Measurements from ENCODE around the gene CLMN.

- TF ChIP-seq MXI1 (IDR thresholded peaks at IDR 0.05; ENCODE audit: borderline replicate concordance, low read depth, low read length) (no peak), UBTF (CRISPR knock-in tag; IDR thresholded peaks at IDR 0.05) (no peak), CTCF (CRISPR knock-in tag; IDR thresholded peaks at IDR 0.05) (no peak), EZH2 (conservative IDR thresholded peaks at IDR 0.05; ENCODE audit: low read depth, low read length) (no peak), TRIM24 (CRISPR knock-in tag; IDR thresholded peaks at IDR 0.05) (no peak), ZNF124 (CRISPR knock-in tag; IDR thresholded peaks at IDR 0.05) (no peak), MEIS1 (CRISPR knock-in tag; IDR thresholded peaks at IDR 0.05; ENCODE audit: borderline replicate concordance) (no peak)
These were observed 45.7 kb upstream of the CLMN start for GRCh38 chr14:95365401-95365800.

Measured in HepG2 (cell line).